Pancreas (tissue), 10 donors: Measurements from ENCODE around the gene FUT4. TPM values are rescaled to one million over a fixed set of nuclear protein-coding genes. Genes with fewer than 3 reads are reported as not detected.

Source experiments
- ATAC-seq, 4 donors: fragments of 200-7000 bp; cut with Tn5 transposase; one replicate each; pipeline versions ENCODE4 v1.8.0 to v1.9.1; 2020; ENCODE audit warnings: mild to moderate bottlenecking in 4 of 4, moderate library complexity in 4 of 4
- DNase-seq, 6 donors: peaks; one replicate each; pipeline ENCODE4 v3.0.0-alpha.2; 2020
- FAIRE-seq: peaks from 2 replicates; lab custom pipeline; 2012; peaks lifted over from hg19 to GRCh38; lab: Jason Lieb, UNC
- H3K27ac ChIP-seq, 4 donors: fragments of 200-600 bp; sonication (generic); 1 replicate in 3 of 4; 2 replicates in 1 of 4; pipeline versions ENCODE4 v1.5.0 to v1.8.0; 2020
- H3K27me3 ChIP-seq, 4 donors: fragments of 200-600 bp; one replicate each; pipeline ENCODE4 v1.8.0; 2021
- H3K36me3 ChIP-seq, 3 donors: fragments of 200-600 bp; sonication (generic) in 1 of 3; one replicate each; pipeline versions ENCODE4 v1.5.0 to v1.8.0; 2020 to 2021
- H3K4me1 ChIP-seq, 3 donors: fragments of 200-600 bp; one replicate each; pipeline ENCODE4 v1.8.0; 2021
- H3K4me3 ChIP-seq, 4 donors: fragments of 200-600 bp; sonication (generic) in 2 of 4; one replicate each; pipeline versions ENCODE4 v1.5.0 to v1.8.0; 2020 to 2021
- H3K9me3 ChIP-seq, 4 donors: fragments of 200-600 bp; one replicate each; pipeline ENCODE4 v1.8.0; 2021
- WGBS, 2 donors: extraction: QIAGEN DNeasy Blood & Tissue Kit; methylation state at CpG; one replicate each; pipeline ENCODE4 v1.1.7; 2013; 5-methylcytosine and 5-hydroxymethylcytosine counted together
- intact Hi-C, 3 donors: fragments of 100-400 bp; cut with DNase I; formaldehyde crosslinking; loops; one replicate each; pipeline versions ENCODE4 v1.11.1 to v1.14.2; 2022
- polyA plus RNA-seq, 2 donors: library from polyadenylated mRNA; stranded (reverse); fragments of 200-250 nt; gene quantifications; one replicate each; pipeline ENCODE4 v1.2.3, GENCODE V29; 2013
- total RNA-seq, 6 donors: library from RNA; stranded (reverse); fragmentation: NEBNext Ultra II Directional in 4 of 6; extraction: Animal tissue kit (Norgen Biotek cat#: 25700) in 4 of 6; gene quantifications; one replicate each; pipeline versions ENCODE4 v1.2.1 to v1.2.4, GENCODE V29; 2021 to 2023
- TF ChIP-seq, protein P1 (sequence below), 4 donors: fragments of 200-600 bp; sonication (generic) in 3 of 4; IDR thresholded peaks; one replicate each; pipeline versions ENCODE4 v1.5.0 to v1.8.0; 2021; ENCODE audit warnings: antibody characterized with exemption in 4 of 4
- donor health status: healthy with polysubstance abuse.
- donor health status: DM: no; HTN: no; CAD: no; lungs with moderate emphysema.
- donor health status: DM: no; HTN: no; CAD: no.
- donor health status: control.
- donor health status: control.
- donor health status: Bipolar disorder and iron deficiency.
- donor health status: DM: yes; HTN: yes; CAD: no.
- donor health status: DM: no; HTN: no; CAD: no.
- donor health status: DM: no; HTN: no; CAD: no.
- donor health status: DM: yes; HTN: yes; CAD: no.

The FUT4 gene
- total and polyA plus RNA-seq, 8 donors, result 2.4 to 14.6 (median 5.6) TPM

- DNase-seq (no peak), FAIRE-seq (no peak), ATAC-seq (no peak)
- WGBS, 2 donors, result 90 to 91% methylated on average over 3 of the region's 3 CpGs
- TF ChIP-seq, protein P1, sequence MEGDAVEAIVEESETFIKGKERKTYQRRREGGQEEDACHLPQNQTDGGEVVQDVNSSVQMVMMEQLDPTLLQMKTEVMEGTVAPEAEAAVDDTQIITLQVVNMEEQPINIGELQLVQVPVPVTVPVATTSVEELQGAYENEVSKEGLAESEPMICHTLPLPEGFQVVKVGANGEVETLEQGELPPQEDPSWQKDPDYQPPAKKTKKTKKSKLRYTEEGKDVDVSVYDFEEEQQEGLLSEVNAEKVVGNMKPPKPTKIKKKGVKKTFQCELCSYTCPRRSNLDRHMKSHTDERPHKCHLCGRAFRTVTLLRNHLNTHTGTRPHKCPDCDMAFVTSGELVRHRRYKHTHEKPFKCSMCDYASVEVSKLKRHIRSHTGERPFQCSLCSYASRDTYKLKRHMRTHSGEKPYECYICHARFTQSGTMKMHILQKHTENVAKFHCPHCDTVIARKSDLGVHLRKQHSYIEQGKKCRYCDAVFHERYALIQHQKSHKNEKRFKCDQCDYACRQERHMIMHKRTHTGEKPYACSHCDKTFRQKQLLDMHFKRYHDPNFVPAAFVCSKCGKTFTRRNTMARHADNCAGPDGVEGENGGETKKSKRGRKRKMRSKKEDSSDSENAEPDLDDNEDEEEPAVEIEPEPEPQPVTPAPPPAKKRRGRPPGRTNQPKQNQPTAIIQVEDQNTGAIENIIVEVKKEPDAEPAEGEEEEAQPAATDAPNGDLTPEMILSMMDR (IDR thresholded peaks at IDR 0.05), result no peak
- intact Hi-C loops, result no loop called here
- Histone ChIP-seq H3K27ac (peak overlapping the region in 1 of 4 donors; percentile 42), H3K9me3 (no peaks in the 10 kb centered on the region), H3K27me3 (no peaks in the 10 kb centered on the region), H3K4me3 (no peak overlapping the region), H3K4me1 (no peaks in the 10 kb centered on the region), H3K36me3 (no peaks in the 10 kb centered on the region)
These were observed 41.7 kb downstream of the FUT4 start for GRCh38 chr11:94585399-94585798.

DNA sequence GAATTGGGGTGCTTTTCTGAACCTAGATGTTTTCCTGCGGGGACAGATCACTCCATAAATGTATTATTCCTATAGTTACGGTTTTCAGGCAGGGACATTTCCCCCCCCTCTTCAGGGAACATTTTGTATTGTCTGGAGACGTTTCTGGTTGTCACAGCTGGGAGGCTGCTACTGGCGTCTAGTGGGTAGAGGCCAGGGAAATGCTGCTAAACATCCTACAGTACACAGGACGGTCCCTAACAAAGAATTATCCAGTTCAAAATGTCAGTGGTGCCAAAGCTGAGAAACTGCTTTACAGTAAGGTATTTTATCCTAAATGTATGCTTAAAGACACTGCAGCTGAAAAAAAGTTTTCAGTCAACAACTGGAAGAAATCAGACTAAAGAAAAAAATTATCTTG, 42.8 kb downstream of the FUT4 start:
- intact Hi-C loops, result no loop called here
- peaks cover 0 to 7% (median 0%) of the 10 kb centered on the region in 3 donors for H3K36me3 ChIP-seq
- no peaks in the 10 kb centered on the region for H3K9me3 ChIP-seq
- TF ChIP-seq, protein P1 (IDR thresholded peaks at IDR 0.05), result no peak
- WGBS, 2 donors, result 62 to 78% methylated on average over 5 of the region's 5 CpGs
- DNase-seq (no peak), FAIRE-seq (no peak), ATAC-seq (no peak)
- H3K27ac ChIP-seq, result peak overlapping the region in 1 of 4 donors; percentile 44
- H3K27me3 ChIP-seq, result no peaks in the 10 kb centered on the region
- H3K4me1 ChIP-seq, result no peaks in the 10 kb centered on the region
- no peak overlapping the region for H3K4me3 ChIP-seq

GRCh38 chr11:94586978-94587377, 43.3 kb downstream of the FUT4 start:
- TF ChIP-seq, protein P1 (IDR thresholded peaks at IDR 0.05), result no peak
- ATAC-seq, result peak in 1 of 4 donors; percentile 47
- no peak for FAIRE-seq
- peak overlapping the region in 1 of 4 donors; percentile 44 for H3K27ac ChIP-seq
- no peak for DNase-seq
- intact Hi-C loops, result no loop called here
- no peak overlapping the region for H3K4me3 ChIP-seq
- peaks cover 0 to 7% (median 0%) of the 10 kb centered on the region in 3 donors for H3K36me3 ChIP-seq
- no peaks in the 10 kb centered on the region for H3K27me3 ChIP-seq
- no peaks in the 10 kb centered on the region for H3K4me1 ChIP-seq
- H3K9me3 ChIP-seq, result no peaks in the 10 kb centered on the region
- WGBS, 2 donors, result 64 to 70% methylated on average over 5 of the region's 5 CpGs

- Histone ChIP-seq H3K27ac (peak overlapping the region in 2 of 4 donors; percentile 2 to 44), H3K4me3 (no peak overlapping the region), H3K27me3 (no peaks in the 10 kb centered on the region), H3K4me1 (no peaks in the 10 kb centered on the region), H3K9me3 (no peaks in the 10 kb centered on the region), H3K36me3 (peaks cover 0 to 7% (median 0%) of the 10 kb centered on the region in 3 donors)
- 29 to 31% methylated on average over 2 of the region's 2 CpGs for WGBS, 2 donors
- intact Hi-C loops, result no loop called here
- TF ChIP-seq, protein P1 (IDR thresholded peaks at IDR 0.05), result no peak
- peak in 1 of 6 donors; percentile 15 for DNase-seq
- no peak for FAIRE-seq
- peak in 3 of 4 donors; percentile 50 to 77 (median 66) for ATAC-seq
These were observed 44.7 kb downstream of the FUT4 start for GRCh38 chr11:94588366-94588942.

DNA sequence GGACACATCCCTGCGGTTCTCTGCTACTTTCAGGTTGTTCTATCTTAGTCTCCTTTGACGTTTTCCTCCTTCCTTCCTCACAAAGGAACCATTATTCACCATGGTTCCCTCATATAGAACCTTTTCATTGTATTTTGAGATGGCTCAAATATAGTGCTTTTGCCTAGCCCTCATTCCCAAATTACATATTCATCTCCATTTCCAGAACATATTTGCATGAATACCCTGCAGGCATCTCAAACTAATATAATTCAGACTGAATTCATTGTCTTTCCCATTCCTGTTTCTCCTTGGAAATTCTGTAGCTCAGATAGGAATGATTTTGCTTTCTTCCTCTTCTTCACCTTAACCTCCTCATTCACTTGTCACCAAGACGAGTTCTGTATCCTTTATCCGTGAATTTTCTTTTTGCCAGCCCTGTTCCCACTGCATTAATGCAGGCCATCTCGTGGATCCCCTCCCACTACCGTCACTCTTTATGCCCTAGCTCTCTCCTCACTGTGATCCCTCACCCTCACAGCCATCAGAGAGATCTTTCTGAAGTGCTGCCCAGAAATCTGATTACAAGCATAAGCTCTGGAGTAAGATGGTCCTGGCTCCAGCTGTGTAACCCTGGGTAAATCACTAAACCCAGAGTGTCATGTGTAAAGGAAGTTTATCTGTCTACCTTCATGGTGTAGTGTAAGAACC, 46.8 kb downstream of the FUT4 start:
- TF ChIP-seq, protein P1 (IDR thresholded peaks at IDR 0.05), result no peak

More for the DNA sequence above, 46.8 kb downstream of the FUT4 start:
- Histone ChIP-seq H3K36me3 (peaks cover 0 to 7% (median 2%) of the 10 kb centered on the region in 3 donors), H3K27ac (no peak overlapping the region), H3K4me3 (no peak overlapping the region), H3K4me1 (no peaks in the 10 kb centered on the region), H3K27me3 (no peaks in the 10 kb centered on the region), H3K9me3 (no peaks in the 10 kb centered on the region)
- no peak for DNase-seq
- no peak for FAIRE-seq
- WGBS, 2 donors, result 61 to 65% methylated on average over 6 of the region's 6 CpGs
- intact Hi-C loops, result loop anchor here in 1 of 3 donors (10.0 kb wide), 1 partner anchor 66 kb away; no protein-coding TSS in a partner anchor
- ATAC-seq, result no peak
